Esophagus muscularis mucosa (tissue), 4 donors: ENCODE data around the gene USP33. TPM values are rescaled to one million over a fixed set of nuclear protein-coding genes. Genes with fewer than 3 reads are reported as not detected.

Source experiments
- DNase-seq: peaks from one replicate; pipeline ENCODE4 v3.0.0-alpha.2; 2017; ENCODE audit errors: extremely low spot score
- H3K27ac ChIP-seq, 4 donors: fragments of 200-600 bp; sonication (generic); replicated peaks in 1 of 4; 1 replicate in 3 of 4; 2 replicates in 1 of 4; pipeline ENCODE4 v1.5.1; 2016 to 2019; ENCODE audit warnings: mild to moderate bottlenecking in 1 of 4
- H3K27me3 ChIP-seq, 4 donors: fragments of 200-600 bp; sonication (generic); one replicate each; pipeline versions ENCODE4 v1.5.1 to v1.6.0; 2016 to 2019
- H3K36me3 ChIP-seq, 4 donors: fragments of 200-600 bp; sonication (generic); one replicate each; pipeline ENCODE4 v1.5.1; 2016 to 2019
- H3K4me1 ChIP-seq, 4 donors: fragments of 200-600 bp; sonication (generic); one replicate each; pipeline ENCODE4 v1.5.1; 2016 to 2019
- H3K4me3 ChIP-seq, 4 donors: fragments of 200-600 bp; sonication (generic); 1 replicate in 2 of 4; 2 replicates in 2 of 4; pipeline ENCODE4 v1.5.1; 2016 to 2019; ENCODE audit warnings: mild to moderate bottlenecking in 4 of 4, moderate library complexity in 1 of 4
- H3K9me3 ChIP-seq, 4 donors: fragments of 200-600 bp; sonication (generic); 1 replicate in 3 of 4; 2 replicates in 1 of 4; pipeline ENCODE4 v1.5.1; 2016 to 2019
- EP300 ChIP-seq: sonication (generic); formaldehyde crosslinking; IDR thresholded peaks from one replicate; pipeline ENCODE4 v1.6.1; 2017; ENCODE audit warnings: antibody characterized with exemption
- POLR2A ChIP-seq: fragments of 450-650 bp; IDR thresholded peaks from one replicate; pipeline ENCODE4 v1.6.1; 2017; ENCODE audit warnings: antibody characterized with exemption, moderate library complexity, mild to moderate bottlenecking, low read depth
- POLR2AphosphoS5 ChIP-seq, 2 donors: sonication (generic); formaldehyde crosslinking; IDR thresholded peaks; one replicate each; pipeline ENCODE4 v1.6.1; 2017; ENCODE audit warnings: antibody characterized with exemption in 2 of 2
- WGBS: methylation state at CpG from one replicate; pipeline ENCODE4 v1.1.5; 2018; 5-methylcytosine and 5-hydroxymethylcytosine counted together
- intact Hi-C: fragments of 100-400 bp; cut with DNase I; formaldehyde crosslinking; loops from one replicate; pipeline ENCODE4 v1.15.1; 2023
- total RNA-seq, 4 donors: library from RNA; depleted of rRNA; stranded (reverse); fragments of >200 nt; gene quantifications; one replicate each; pipeline versions ENCODE4 v1.1.0 to v1.2.1, GENCODE V29; 2016
- TF ChIP-seq, protein P1 (sequence below), 3 experiments: fragments of 200-600 bp in 2 of 3; fragments of 450-650 bp in 1 of 3; sonication (generic) in 2 of 3; IDR thresholded peaks; one replicate each; pipeline ENCODE4 v1.5.1; 2017 to 2019; ENCODE audit warnings: antibody characterized with exemption in 3 of 3, mild to moderate bottlenecking in 2 of 3, moderate library complexity in 1 of 3

USP33 gene
- total RNA-seq, 4 donors from 2014 or later = 50.9 to 71.0 (median 59.2) TPM

DNA sequence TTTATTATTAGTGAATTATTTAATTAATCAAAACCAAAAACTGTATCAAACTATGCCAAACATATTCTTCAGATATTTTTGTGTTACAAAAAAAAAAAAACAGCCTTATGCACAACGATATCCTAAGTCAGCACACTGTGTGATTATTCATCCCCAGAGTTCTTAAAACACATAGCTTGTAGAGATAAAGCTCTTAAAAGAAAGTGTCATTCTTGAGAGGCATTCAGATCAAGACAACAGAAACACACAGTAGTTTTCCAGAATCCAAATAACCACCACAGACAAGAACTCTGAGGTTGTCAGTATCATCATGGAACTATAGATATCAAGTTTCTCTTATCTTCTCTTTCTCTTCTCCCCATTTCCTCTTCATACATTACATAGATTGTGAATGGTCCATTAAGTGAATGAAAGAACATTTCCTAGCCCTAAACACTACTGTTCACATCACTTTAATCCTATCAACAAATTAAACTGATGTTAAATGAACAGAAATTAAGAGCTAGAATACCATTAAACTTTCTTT, 90.7 kb downstream of the USP33 start:
- Histone ChIP-seq H3K27ac (no peak overlapping the region), H3K27me3 (no peaks in the 10 kb centered on the region), H3K4me3 (no peak overlapping the region), H3K9me3 (no peaks in the 10 kb centered on the region), H3K4me1 (peaks cover 11 to 70% (median 63%) of the 10 kb centered on the region in 4 donors), H3K36me3 (no peaks in the 10 kb centered on the region)
- TF ChIP-seq EP300 (no peak), POLR2AphosphoS5 (IDR thresholded peaks at IDR 0.05) (no peak), POLR2A (no peak)
- TF ChIP-seq, protein P1, sequence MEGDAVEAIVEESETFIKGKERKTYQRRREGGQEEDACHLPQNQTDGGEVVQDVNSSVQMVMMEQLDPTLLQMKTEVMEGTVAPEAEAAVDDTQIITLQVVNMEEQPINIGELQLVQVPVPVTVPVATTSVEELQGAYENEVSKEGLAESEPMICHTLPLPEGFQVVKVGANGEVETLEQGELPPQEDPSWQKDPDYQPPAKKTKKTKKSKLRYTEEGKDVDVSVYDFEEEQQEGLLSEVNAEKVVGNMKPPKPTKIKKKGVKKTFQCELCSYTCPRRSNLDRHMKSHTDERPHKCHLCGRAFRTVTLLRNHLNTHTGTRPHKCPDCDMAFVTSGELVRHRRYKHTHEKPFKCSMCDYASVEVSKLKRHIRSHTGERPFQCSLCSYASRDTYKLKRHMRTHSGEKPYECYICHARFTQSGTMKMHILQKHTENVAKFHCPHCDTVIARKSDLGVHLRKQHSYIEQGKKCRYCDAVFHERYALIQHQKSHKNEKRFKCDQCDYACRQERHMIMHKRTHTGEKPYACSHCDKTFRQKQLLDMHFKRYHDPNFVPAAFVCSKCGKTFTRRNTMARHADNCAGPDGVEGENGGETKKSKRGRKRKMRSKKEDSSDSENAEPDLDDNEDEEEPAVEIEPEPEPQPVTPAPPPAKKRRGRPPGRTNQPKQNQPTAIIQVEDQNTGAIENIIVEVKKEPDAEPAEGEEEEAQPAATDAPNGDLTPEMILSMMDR (IDR thresholded peaks at IDR 0.05) = no peak
- intact Hi-C loops = no loop called here
- no peak for DNase-seq
- WGBS = 75% methylated on average over 1 of the region's 1 CpG

DNA sequence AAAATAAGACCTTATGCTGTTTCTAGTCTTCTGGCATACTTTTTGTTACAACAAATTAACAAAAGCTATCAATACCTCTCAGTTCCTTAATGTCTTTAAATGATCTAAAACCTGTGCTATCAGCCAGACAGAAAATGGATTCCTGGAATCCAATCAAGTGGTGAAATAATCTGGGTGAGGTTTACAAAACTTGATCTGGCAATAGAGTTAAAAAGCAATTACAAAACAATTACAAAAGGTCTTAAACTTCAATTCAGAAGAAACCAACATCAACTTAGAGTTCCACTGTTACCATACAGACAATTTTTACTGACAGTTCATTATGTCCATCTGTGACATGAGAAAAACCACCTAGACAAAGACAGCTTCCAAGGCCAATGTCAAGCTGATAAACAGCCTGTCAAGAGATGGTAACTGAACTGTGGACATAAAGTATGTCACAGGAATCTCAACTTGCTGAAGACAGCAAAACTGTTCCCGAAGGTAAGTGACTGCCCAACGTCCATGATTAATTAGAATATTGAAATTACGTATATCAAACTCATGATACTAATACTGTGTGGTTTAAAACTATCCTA, 94.6 kb downstream of the USP33 start:
- Histone ChIP-seq H3K4me1 (peaks cover 6 to 54% (median 31%) of the 10 kb centered on the region in 4 donors), H3K9me3 (no peaks in the 10 kb centered on the region), H3K27ac (no peak overlapping the region), H3K36me3 (no peaks in the 10 kb centered on the region), H3K27me3 (no peaks in the 10 kb centered on the region), H3K4me3 (no peak overlapping the region)
- intact Hi-C loops = no loop called here
- no peak for DNase-seq
- WGBS = 65% methylated on average over 3 of the region's 3 CpGs
- TF ChIP-seq POLR2AphosphoS5 (IDR thresholded peaks at IDR 0.05) (no peak), POLR2A (no peak), EP300 (no peak)

DNA sequence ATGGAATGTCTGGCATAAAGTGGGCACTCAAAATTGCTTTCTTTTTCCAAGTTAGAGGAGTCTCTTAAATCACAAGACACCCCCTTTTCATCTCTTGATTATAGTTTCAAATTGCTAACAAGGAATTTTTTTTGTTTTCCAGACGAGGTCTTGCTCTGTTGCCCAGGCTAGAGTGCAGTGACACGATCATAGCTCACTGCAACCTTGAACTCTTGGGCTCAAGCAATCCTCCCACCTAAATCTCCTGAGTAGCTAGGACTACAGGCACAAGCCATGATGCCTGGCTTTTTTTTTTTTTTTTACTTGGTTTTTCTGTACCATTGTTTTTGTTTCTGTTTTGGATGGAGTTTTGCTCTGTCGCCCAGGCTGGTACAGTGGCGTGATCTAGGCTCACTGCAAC, 98.0 kb downstream of the USP33 start:
- no peak for DNase-seq
- no peak overlapping the region for H3K4me3 ChIP-seq
- no peaks in the 10 kb centered on the region for H3K36me3 ChIP-seq
- no peak overlapping the region for H3K27ac ChIP-seq
- H3K9me3 ChIP-seq = no peaks in the 10 kb centered on the region
- intact Hi-C loops = no loop called here
- peaks cover 6 to 33% (median 23%) of the 10 kb centered on the region in 4 donors for H3K4me1 ChIP-seq
- WGBS = 92% methylated on average over 4 of the region's 4 CpGs
- H3K27me3 ChIP-seq = no peaks in the 10 kb centered on the region
- TF ChIP-seq POLR2A (no peak), EP300 (no peak), POLR2AphosphoS5 (IDR thresholded peaks at IDR 0.05) (no peak)
- TF ChIP-seq, protein P1 (IDR thresholded peaks at IDR 0.05) = no peak

DNA sequence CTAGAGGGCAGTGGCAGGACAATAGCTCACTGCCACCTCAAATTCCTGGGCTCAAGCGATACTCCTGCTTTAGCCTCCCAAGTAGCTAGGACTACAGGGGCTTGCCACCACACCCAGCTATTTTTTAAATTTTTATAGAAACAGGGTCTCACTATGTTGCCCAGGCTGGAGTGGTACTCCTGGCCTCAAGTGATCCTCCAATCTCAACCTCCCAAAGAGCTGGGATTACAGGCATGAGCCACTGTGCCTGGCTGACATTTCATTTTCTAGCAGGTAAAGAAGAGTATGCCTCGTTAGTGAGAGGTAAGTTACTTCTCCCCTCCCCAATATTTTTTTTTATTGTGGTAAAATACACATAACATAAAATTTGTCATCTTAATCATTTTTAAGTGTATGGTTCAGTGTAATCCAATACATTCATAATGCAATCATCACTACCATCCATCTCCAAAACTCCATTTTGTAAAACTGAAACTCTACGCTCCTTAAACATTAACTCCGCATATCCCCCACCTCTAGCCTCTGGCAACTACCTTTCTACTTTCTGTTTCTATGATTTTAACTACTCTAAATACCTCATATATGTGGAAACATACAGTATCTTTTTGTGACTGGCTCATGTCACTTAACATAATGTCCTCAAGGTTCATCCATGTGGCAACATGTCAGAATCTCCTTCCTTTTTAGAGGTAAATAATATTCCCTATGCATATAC, 99.6 kb downstream of the USP33 start:
- WGBS = 95% methylated on average over 4 of the region's 4 CpGs
- no peak for DNase-seq
- Histone ChIP-seq H3K27ac (no peak overlapping the region), H3K36me3 (no peaks in the 10 kb centered on the region), H3K4me1 (peaks cover 3 to 19% (median 11%) of the 10 kb centered on the region in 4 donors), H3K27me3 (no peaks in the 10 kb centered on the region), H3K4me3 (no peak overlapping the region), H3K9me3 (no peaks in the 10 kb centered on the region)
- intact Hi-C loops = no loop called here
- TF ChIP-seq POLR2AphosphoS5 (IDR thresholded peaks at IDR 0.05) = no peak

DNA sequence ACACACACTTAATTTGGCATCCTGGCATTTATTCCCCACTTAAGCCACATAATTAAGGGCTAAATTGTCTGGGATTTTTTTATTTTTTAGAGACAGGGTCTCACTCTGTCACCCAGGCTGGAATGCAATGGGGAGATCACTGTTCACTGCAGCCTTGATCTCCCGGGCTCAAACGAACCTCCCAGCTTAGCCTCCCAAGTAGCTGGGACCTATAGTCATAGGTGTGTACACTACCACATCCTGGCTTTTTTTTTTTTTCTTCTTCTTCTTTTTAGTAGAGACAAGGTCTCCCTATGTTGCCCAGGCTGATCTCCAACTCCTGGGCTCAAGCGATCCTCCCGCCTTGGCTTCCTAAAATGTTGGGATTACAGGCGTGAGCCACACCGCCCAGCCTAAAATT, 101.4 kb downstream of the USP33 start:
- 95% methylated on average over 6 of the region's 6 CpGs for WGBS
- intact Hi-C loops = no loop called here
- TF ChIP-seq POLR2A (no peak), POLR2AphosphoS5 (IDR thresholded peaks at IDR 0.05) (no peak), EP300 (no peak)
- TF ChIP-seq, protein P1 (IDR thresholded peaks at IDR 0.05) = no peak
- H3K36me3 ChIP-seq = no peaks in the 10 kb centered on the region
- H3K4me1 ChIP-seq = peaks cover 0 to 5% (median 0%) of the 10 kb centered on the region in 4 donors
- no peaks in the 10 kb centered on the region for H3K9me3 ChIP-seq
- DNase-seq = no peak
- H3K27me3 ChIP-seq = no peaks in the 10 kb centered on the region
- H3K27ac ChIP-seq = no peak overlapping the region
- no peak overlapping the region for H3K4me3 ChIP-seq
